ENCODE data around the gene USP19. TPM values are rescaled to one million over a fixed set of nuclear protein-coding genes. Genes with fewer than 3 reads are reported as not detected.

USP19 gene
- total RNA-seq, 1 experiment from 2014 or later: 92.8 TPM

GRCh38 chr3:49166752-49167556 lies 46.3 kb upstream of the USP19 start:
- BruUV-seq (replicated peaks): no TSS peak
- intact Hi-C loops (cut with micrococcal nuclease): no loop called here
- Histone ChIP-seq H3K4me3 (replicated peaks in 1 of 2; ENCODE audit: low read depth in 1 of 2, low read length in 2 of 2) (peak overlapping the region; percentile 77 to 99), H3K36me3 (ENCODE audit: control insufficient read depth in 1 of 2, insufficient read depth in 2 of 2, low read length in 2 of 2) (peaks cover 11 to 17% of the 10 kb centered on the region in 2 experiments), H3K27me3 (ENCODE audit: insufficient read depth, low read length) (no peaks in the 10 kb centered on the region), H3K4me2 (ENCODE audit: low read length) (peak overlapping the region; percentile 88), H2AFZ (ENCODE audit: low read depth, low read length, poor library complexity, severe bottlenecking) (peak overlapping the region; percentile 59), H3K4me1 (ENCODE audit: control insufficient read depth in 1 of 2, insufficient read depth in 2 of 2, low read length in 2 of 2) (peaks cover 13 to 39% of the 10 kb centered on the region in 2 experiments), H4K20me1 (ENCODE audit: insufficient read depth) (no peaks in the 10 kb centered on the region), H3K79me2 (ENCODE audit: insufficient read depth, low read length) (peaks cover 32% of the 10 kb centered on the region), H3K9me3 (ENCODE audit: control insufficient read depth in 1 of 2, insufficient read depth in 1 of 2, low read depth in 1 of 2, low read length in 2 of 2) (no peaks in the 10 kb centered on the region), H3K27ac (ENCODE audit: low read depth, low read length) (peak overlapping the region; percentile 84), H3K9ac (ENCODE audit: low read length) (peak overlapping the region; percentile 97), H3K9me2 (ENCODE audit: insufficient read depth) (no peaks in the 10 kb centered on the region)
- TF ChIP-seq SIN3A (IDR thresholded peaks at IDR 0.05; ENCODE audit: low read depth) (no peak), CBX3 (IDR thresholded peaks at IDR 0.05; ENCODE audit: low read depth) (no peak), REST (IDR thresholded peaks at IDR 0.05; ENCODE audit: low read depth) (no peak), EGR1 (IDR thresholded peaks at IDR 0.05; ENCODE audit: low read depth) (no peak), CEBPB (IDR thresholded peaks at IDR 0.05; ENCODE audit: low read depth) (no peak), RAD21 (IDR thresholded peaks at IDR 0.05; ENCODE audit: low read depth) (no peak)
- no peak for ATAC-seq
- RAD21 ChIA-PET (ENCODE audit: low non-redundant PET in 1 of 2, low total read pairs in 2 of 2, uncharacterized antibody in 2 of 2, unreplicated experiment in 2 of 2): no interaction called here
- POLR2A ChIA-PET: no interaction called here
- no peak for DNase-seq (ENCODE audit: low read depth, low spot score)
- CTCF ChIA-PET: no interaction called here
